Embryonic facial prominence (tissue), 1 donor: Measurements from ENCODE around the gene ENDOD1.

Experiments
- DNase-seq: peaks from one replicate; pipeline ENCODE4 v3.0.0-alpha.2; 2016; ENCODE audit errors: extremely low spot score

ENDOD1 gene

GRCh38 chr11:95076416-95076815 is 13.2 kb upstream of the ENDOD1 start:
- DNase-seq: no peak

- no peak for DNase-seq
Measured at GRCh38 chr11:95076981-95077380, 12.7 kb upstream of the ENDOD1 start.

- DNase-seq: no peak
Measured at GRCh38 chr11:95078526-95078925, 11.1 kb upstream of the ENDOD1 start.

GRCh38 chr11:95081010-95081409 is 8.6 kb upstream of the ENDOD1 start:
- DNase-seq: no peak

GRCh38 chr11:95081412-95081811 is 8.2 kb upstream of the ENDOD1 start:
- no peak for DNase-seq

- DNase-seq: no peak
Measured at GRCh38 chr11:95082576-95083001, 7.1 kb upstream of the ENDOD1 start.

GRCh38 chr11:95084509-95084908 is 5.1 kb upstream of the ENDOD1 start:
- no peak for DNase-seq

GRCh38 chr11:95085117-95085816 is 4.4 kb upstream of the ENDOD1 start:
- no peak for DNase-seq

- DNase-seq: no peak
Measured at GRCh38 chr11:95086151-95086550, 3.5 kb upstream of the ENDOD1 start.

GRCh38 chr11:95086836-95087570 is 2.6 kb upstream of the ENDOD1 start:
- no peak for DNase-seq

- no peak for DNase-seq
Measured at GRCh38 chr11:95088946-95089619, 563 bp upstream of the ENDOD1 start.

GRCh38 chr11:95091663-95092180 is 2.1 kb downstream of the ENDOD1 start:
- no peak for DNase-seq

GRCh38 chr11:95092549-95093324 is 3.1 kb downstream of the ENDOD1 start:
- DNase-seq: no peak

- DNase-seq: no peak
Measured at GRCh38 chr11:95093548-95093947, 3.9 kb downstream of the ENDOD1 start.

- no peak for DNase-seq
Measured at GRCh38 chr11:95095858-95096587, 6.4 kb downstream of the ENDOD1 start.

- no peak for DNase-seq
Measured at GRCh38 chr11:95097209-95097608, 7.6 kb downstream of the ENDOD1 start.

- DNase-seq: no peak
Measured at GRCh38 chr11:95098826-95099225, 9.2 kb downstream of the ENDOD1 start.

GRCh38 chr11:95100191-95100648 is 10.6 kb downstream of the ENDOD1 start:
- no peak for DNase-seq

GRCh38 chr11:95100856-95101507 is 11.3 kb downstream of the ENDOD1 start:
- DNase-seq: no peak

- no peak for DNase-seq
Measured at GRCh38 chr11:95101935-95102334, 12.3 kb downstream of the ENDOD1 start.
